Suprapubic skin (tissue), 4 donors: Measurements from ENCODE around the gene SAMD15. TPM values are rescaled to one million over a fixed set of nuclear protein-coding genes. Genes with fewer than 3 reads are reported as not detected.

Experiments used
- DNase-seq, 2 donors: peaks; one replicate each; pipeline ENCODE4 v3.0.0-alpha.2; 2019; ENCODE audit warnings: low spot score in 2 of 2
- H3K27ac ChIP-seq: fragments of 200-600 bp; sonication (generic); one replicate; pipeline ENCODE4 v1.5.1; 2019
- H3K27me3 ChIP-seq: fragments of 200-600 bp; sonication (generic); one replicate; pipeline ENCODE4 v1.5.1; 2019
- H3K36me3 ChIP-seq: fragments of 200-600 bp; sonication (generic); one replicate; pipeline ENCODE4 v1.5.1; 2019
- H3K4me1 ChIP-seq: fragments of 200-600 bp; sonication (generic); one replicate; pipeline ENCODE4 v1.5.1; 2019
- H3K4me3 ChIP-seq: fragments of 200-600 bp; sonication (generic); one replicate; pipeline ENCODE4 v1.5.1; 2019; ENCODE audit warnings: mild to moderate bottlenecking
- H3K9me3 ChIP-seq: fragments of 200-600 bp; sonication (generic); one replicate; pipeline ENCODE4 v1.5.1; 2019
- EP300 ChIP-seq: sonication (generic); formaldehyde crosslinking; IDR thresholded peaks from one replicate; pipeline ENCODE4 v1.6.1; 2017; ENCODE audit warnings: antibody characterized with exemption
- POLR2A ChIP-seq, 2 donors: fragments of 450-650 bp; IDR thresholded peaks; one replicate each; pipeline ENCODE4 v1.6.1; 2017; ENCODE audit warnings: antibody characterized with exemption in 2 of 2, mild to moderate bottlenecking in 2 of 2, moderate library complexity in 2 of 2
- POLR2AphosphoS5 ChIP-seq, 3 donors: sonication (generic); formaldehyde crosslinking; IDR thresholded peaks; one replicate each; pipeline ENCODE4 v1.6.1; 2017; ENCODE audit warnings: antibody characterized with exemption in 3 of 3
- WGBS: methylation state at CpG from one replicate; pipeline ENCODE4 v1.1.5; 2018; 5-methylcytosine and 5-hydroxymethylcytosine counted together
- total RNA-seq, 4 donors: library from RNA; depleted of rRNA; stranded (reverse); fragments of >200 nt; gene quantifications; one replicate each; pipeline ENCODE4 v1.1.0, GENCODE V29; 2016
- TF ChIP-seq, protein P1 (sequence below), 2 donors: fragments of 200-600 bp in 1 of 2; fragments of 450-650 bp in 1 of 2; sonication (generic) in 1 of 2; IDR thresholded peaks; one replicate each; pipeline ENCODE4 v1.5.1; 2016 to 2019; ENCODE audit warnings: antibody characterized with exemption in 2 of 2, mild to moderate bottlenecking in 1 of 2, moderate library complexity in 1 of 2

The SAMD15 gene
- total RNA-seq, 4 donors from 2014 or later: 0.93 TPM; not detected in 3

DNA sequence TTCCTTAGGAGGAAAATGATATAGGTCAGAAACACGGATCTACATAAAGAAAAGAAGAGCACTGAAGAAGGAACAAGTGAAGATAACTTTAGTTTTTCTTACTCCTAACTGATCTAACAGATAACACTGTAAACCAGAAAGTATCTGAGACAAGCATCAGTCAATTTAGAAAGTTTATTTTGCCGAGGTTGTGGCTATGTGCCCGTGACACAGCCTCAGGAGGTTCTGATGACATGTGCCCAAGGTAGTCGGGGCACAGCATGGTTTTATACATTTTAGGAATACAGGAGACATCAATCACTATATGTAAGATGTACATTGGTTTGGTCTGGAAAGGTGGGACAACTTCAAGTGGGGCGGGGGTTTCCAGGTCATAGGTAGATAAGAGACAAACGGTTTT, 23.0 kb downstream of the SAMD15 start:
- no peaks in the 10 kb centered on the region for H3K9me3 ChIP-seq
- H3K27ac ChIP-seq: no peak overlapping the region
- TF ChIP-seq EP300: no peak
- TF ChIP-seq, protein P1, sequence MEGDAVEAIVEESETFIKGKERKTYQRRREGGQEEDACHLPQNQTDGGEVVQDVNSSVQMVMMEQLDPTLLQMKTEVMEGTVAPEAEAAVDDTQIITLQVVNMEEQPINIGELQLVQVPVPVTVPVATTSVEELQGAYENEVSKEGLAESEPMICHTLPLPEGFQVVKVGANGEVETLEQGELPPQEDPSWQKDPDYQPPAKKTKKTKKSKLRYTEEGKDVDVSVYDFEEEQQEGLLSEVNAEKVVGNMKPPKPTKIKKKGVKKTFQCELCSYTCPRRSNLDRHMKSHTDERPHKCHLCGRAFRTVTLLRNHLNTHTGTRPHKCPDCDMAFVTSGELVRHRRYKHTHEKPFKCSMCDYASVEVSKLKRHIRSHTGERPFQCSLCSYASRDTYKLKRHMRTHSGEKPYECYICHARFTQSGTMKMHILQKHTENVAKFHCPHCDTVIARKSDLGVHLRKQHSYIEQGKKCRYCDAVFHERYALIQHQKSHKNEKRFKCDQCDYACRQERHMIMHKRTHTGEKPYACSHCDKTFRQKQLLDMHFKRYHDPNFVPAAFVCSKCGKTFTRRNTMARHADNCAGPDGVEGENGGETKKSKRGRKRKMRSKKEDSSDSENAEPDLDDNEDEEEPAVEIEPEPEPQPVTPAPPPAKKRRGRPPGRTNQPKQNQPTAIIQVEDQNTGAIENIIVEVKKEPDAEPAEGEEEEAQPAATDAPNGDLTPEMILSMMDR (IDR thresholded peaks at IDR 0.05): no peak
- TF ChIP-seq POLR2A (IDR thresholded peaks at IDR 0.05): no peak
- TF ChIP-seq POLR2AphosphoS5 (IDR thresholded peaks at IDR 0.05): no peak
- H3K36me3 ChIP-seq: no peaks in the 10 kb centered on the region
- H3K27me3 ChIP-seq: no peaks in the 10 kb centered on the region
- DNase-seq: no peak
- 82% methylated on average over 6 of the region's 6 CpGs for WGBS
- H3K4me1 ChIP-seq: no peaks in the 10 kb centered on the region
- H3K4me3 ChIP-seq: no peak overlapping the region

GRCh38 chr14:77403768-77404167, 26.6 kb downstream of the SAMD15 start:
- 87% methylated on average over 3 of the region's 3 CpGs for WGBS
- Histone ChIP-seq H3K9me3 (no peaks in the 10 kb centered on the region), H3K4me1 (no peaks in the 10 kb centered on the region), H3K4me3 (no peak overlapping the region), H3K36me3 (no peaks in the 10 kb centered on the region), H3K27me3 (no peaks in the 10 kb centered on the region), H3K27ac (no peak overlapping the region)
- no peak for TF ChIP-seq POLR2A (IDR thresholded peaks at IDR 0.05)
- no peak for TF ChIP-seq POLR2AphosphoS5 (IDR thresholded peaks at IDR 0.05)
- no peak for TF ChIP-seq EP300
- TF ChIP-seq, protein P1 (IDR thresholded peaks at IDR 0.05): no peak
- no peak for DNase-seq

GRCh38 chr14:77406086-77406485, 28.9 kb downstream of the SAMD15 start:
- Histone ChIP-seq H3K27ac (no peak overlapping the region), H3K4me3 (no peak overlapping the region), H3K9me3 (no peaks in the 10 kb centered on the region), H3K27me3 (no peaks in the 10 kb centered on the region), H3K36me3 (no peaks in the 10 kb centered on the region), H3K4me1 (no peaks in the 10 kb centered on the region)
- TF ChIP-seq, protein P1 (IDR thresholded peaks at IDR 0.05): no peak
- TF ChIP-seq POLR2AphosphoS5 (IDR thresholded peaks at IDR 0.05): no peak
- no peak for DNase-seq
- 77% methylated on average over 3 of the region's 3 CpGs for WGBS

GRCh38 chr14:77406718-77407117, 29.5 kb downstream of the SAMD15 start:
- Histone ChIP-seq H3K4me1 (no peaks in the 10 kb centered on the region), H3K4me3 (no peak overlapping the region), H3K27ac (no peak overlapping the region), H3K9me3 (no peaks in the 10 kb centered on the region), H3K27me3 (no peaks in the 10 kb centered on the region), H3K36me3 (no peaks in the 10 kb centered on the region)
- TF ChIP-seq, protein P1 (IDR thresholded peaks at IDR 0.05): no peak
- TF ChIP-seq EP300 (no peak), POLR2A (IDR thresholded peaks at IDR 0.05) (no peak), POLR2AphosphoS5 (IDR thresholded peaks at IDR 0.05) (no peak)
- 74% methylated on average over 6 of the region's 6 CpGs for WGBS
- no peak for DNase-seq

- Histone ChIP-seq H3K9me3 (no peaks in the 10 kb centered on the region), H3K4me1 (no peaks in the 10 kb centered on the region), H3K27me3 (no peaks in the 10 kb centered on the region), H3K27ac (no peak overlapping the region), H3K36me3 (no peaks in the 10 kb centered on the region), H3K4me3 (no peak overlapping the region)
- 76% methylated on average over 2 of the region's 2 CpGs for WGBS
- TF ChIP-seq POLR2AphosphoS5 (IDR thresholded peaks at IDR 0.05): no peak
- no peak for TF ChIP-seq EP300
- no peak for TF ChIP-seq POLR2A (IDR thresholded peaks at IDR 0.05)
- TF ChIP-seq, protein P1 (IDR thresholded peaks at IDR 0.05): no peak
- DNase-seq: no peak
These were observed 30.0 kb downstream of the SAMD15 start for GRCh38 chr14:77407158-77407557.
